Prostate gland (tissue), 1 donor: Measurements from ENCODE around the gene IFT27.

ENCODE experiments used
- POLR2A ChIP-seq: fragments of 450-650 bp; IDR thresholded peaks from one replicate; pipeline ENCODE4 v1.6.1; 2016; ENCODE audit warnings: antibody characterized with exemption, mild to moderate bottlenecking
- POLR2AphosphoS5 ChIP-seq: sonication (generic); formaldehyde crosslinking; IDR thresholded peaks from one replicate; pipeline ENCODE4 v1.6.1; 2017; ENCODE audit warnings: antibody characterized with exemption

DNA sequence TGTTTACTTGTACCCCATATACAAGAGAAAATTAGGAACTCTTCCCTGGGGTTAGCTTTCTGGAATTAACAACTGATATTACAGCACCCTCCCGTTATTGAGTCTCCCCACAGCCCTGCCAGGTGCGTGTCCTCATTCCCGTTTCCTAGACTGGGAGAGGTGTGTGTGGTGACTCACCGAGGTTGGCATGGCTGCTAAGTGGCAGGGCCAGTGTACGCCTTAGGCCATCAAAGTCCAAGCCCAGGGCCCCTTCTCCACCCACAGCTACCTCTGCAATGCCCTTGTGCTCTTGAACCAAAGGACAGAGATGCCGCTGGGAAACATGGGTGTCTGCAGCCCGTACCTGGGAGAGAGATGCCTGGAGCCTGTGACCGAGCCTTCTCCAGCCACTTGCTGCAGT is 12.3 kb downstream of the IFT27 start:
- TF ChIP-seq POLR2AphosphoS5 (no peak), POLR2A (no peak)
